D341Med (cell line): ENCODE results near the gene HSF5.

Experiments used
- DNase-seq: peaks from one replicate; pipeline ENCODE4 v3.0.0; 2012; ENCODE audit warnings: low spot score

The HSF5 gene

GRCh38 chr17:58487589-58488427, at the start of gene HSF5:
Gene HSF5 (minus strand): TSS chr17:58488408. CDS start chr17:58488274, 134 bp downstream.
- DNase-seq, result no peak

- DNase-seq, result no peak
Measured at GRCh38 chr17:58537266-58537665, 49.1 kb upstream of the HSF5 start.

- no peak for DNase-seq
Measured at GRCh38 chr17:58536542-58536941, 48.3 kb upstream of the HSF5 start.

GRCh38 chr17:58535431-58535830, 47.2 kb upstream of the HSF5 start:
- no peak for DNase-seq

GRCh38 chr17:58534901-58535421, 46.8 kb upstream of the HSF5 start:
- no peak for DNase-seq

GRCh38 chr17:58534331-58534730, 46.1 kb upstream of the HSF5 start:
- DNase-seq, result no peak

- no peak for DNase-seq
Measured at GRCh38 chr17:58533616-58534188, 45.5 kb upstream of the HSF5 start.

- DNase-seq, result peak; percentile 77
Measured at GRCh38 chr17:58532555-58532951, 44.3 kb upstream of the HSF5 start.

- DNase-seq, result peak; percentile 88
Measured at GRCh38 chr17:58531661-58532554, 43.7 kb upstream of the HSF5 start.

GRCh38 chr17:58531122-58531521, 42.9 kb upstream of the HSF5 start:
- DNase-seq, result peak; percentile 79

- DNase-seq, result no peak
Measured at GRCh38 chr17:58530655-58531054, 42.4 kb upstream of the HSF5 start.

- no peak for DNase-seq
Measured at GRCh38 chr17:58529275-58529674, 41.1 kb upstream of the HSF5 start.

- DNase-seq, result no peak
Measured at GRCh38 chr17:58528443-58528842, 40.2 kb upstream of the HSF5 start.

- no peak for DNase-seq
Measured at GRCh38 chr17:58527949-58528348, 39.7 kb upstream of the HSF5 start.

- no peak for DNase-seq
Measured at GRCh38 chr17:58527306-58527705, 39.1 kb upstream of the HSF5 start.

- DNase-seq, result no peak
Measured at GRCh38 chr17:58525239-58525638, 37.0 kb upstream of the HSF5 start.

- no peak for DNase-seq
Measured at GRCh38 chr17:58521680-58522079, 33.5 kb upstream of the HSF5 start.

GRCh38 chr17:58520843-58521430, 32.7 kb upstream of the HSF5 start:
- DNase-seq, result peak; percentile 66

- peak; percentile 99 for DNase-seq
Measured at GRCh38 chr17:58517928-58518609, 29.9 kb upstream of the HSF5 start.

- DNase-seq, result no peak
Measured at GRCh38 chr17:58517378-58517927, 29.2 kb upstream of the HSF5 start.
